LNCAP (cell line): ENCODE data around the gene PPP2R3A.

Experiments
- TF ChIP-seq, protein P1 (sequence below): fragments of 450-650 bp; IDR thresholded peaks from 2 replicates; pipeline ENCODE4 v1.5.1; 2017; ENCODE audit warnings: mild to moderate bottlenecking

The PPP2R3A gene

DNA sequence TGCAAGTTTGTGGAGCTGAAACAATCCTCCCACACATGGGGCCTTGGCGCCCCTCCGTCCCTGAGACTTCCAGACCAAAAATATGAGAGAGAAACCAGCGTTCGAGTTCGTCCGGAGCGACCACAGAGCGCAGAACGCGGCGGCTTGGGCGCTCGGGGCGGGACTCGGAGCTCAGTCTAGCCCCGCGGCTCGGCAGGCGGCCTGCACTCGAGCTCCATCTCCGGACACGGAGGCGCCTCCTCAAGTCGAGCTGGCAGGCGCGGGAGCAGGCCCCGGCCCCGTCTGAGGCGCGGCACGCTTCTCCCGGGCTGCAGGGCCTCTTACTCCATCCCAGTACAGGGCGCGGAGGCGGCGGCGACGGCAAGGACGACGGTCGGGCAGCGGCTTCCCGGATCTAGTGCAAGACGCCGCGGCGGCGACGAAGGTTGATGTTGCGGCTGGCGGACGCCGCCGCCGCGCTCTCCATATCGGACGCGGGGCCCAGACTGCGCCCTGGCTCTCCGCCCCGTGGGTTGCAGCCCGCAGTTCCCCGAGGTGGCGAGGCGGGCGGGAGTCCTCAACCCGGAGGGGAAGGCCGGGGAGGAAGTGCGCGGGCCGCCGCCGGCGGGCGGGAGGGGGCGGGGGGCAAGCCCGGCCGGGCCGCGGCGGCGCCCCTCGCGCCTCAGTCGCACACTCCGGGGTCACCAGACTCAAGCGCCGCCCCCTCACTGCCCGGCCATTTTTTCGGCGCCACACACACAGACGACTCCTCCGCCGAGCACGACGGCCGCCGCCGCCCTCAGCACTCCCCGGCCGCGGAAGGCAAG is 229.9 kb downstream of the PPP2R3A start:
- TF ChIP-seq, protein P1, sequence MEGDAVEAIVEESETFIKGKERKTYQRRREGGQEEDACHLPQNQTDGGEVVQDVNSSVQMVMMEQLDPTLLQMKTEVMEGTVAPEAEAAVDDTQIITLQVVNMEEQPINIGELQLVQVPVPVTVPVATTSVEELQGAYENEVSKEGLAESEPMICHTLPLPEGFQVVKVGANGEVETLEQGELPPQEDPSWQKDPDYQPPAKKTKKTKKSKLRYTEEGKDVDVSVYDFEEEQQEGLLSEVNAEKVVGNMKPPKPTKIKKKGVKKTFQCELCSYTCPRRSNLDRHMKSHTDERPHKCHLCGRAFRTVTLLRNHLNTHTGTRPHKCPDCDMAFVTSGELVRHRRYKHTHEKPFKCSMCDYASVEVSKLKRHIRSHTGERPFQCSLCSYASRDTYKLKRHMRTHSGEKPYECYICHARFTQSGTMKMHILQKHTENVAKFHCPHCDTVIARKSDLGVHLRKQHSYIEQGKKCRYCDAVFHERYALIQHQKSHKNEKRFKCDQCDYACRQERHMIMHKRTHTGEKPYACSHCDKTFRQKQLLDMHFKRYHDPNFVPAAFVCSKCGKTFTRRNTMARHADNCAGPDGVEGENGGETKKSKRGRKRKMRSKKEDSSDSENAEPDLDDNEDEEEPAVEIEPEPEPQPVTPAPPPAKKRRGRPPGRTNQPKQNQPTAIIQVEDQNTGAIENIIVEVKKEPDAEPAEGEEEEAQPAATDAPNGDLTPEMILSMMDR = no peak

DNA sequence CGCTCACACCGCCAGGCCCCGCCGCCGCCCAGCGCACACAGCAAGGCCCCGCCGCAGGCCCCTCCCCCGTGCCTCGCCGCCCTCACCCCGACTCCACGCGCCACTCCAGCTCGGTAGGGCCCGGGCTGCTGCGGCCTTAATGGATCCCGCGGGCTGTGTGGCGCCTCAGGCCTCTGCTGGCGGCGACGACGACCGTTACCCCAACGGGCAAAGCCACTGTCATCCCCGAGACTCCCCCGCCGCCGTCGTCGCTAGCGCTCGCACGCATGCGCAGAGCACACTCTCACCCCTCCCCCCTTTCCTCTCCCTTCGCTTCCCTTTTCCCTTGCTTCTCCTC is 230.5 kb downstream of the PPP2R3A start, which contains the start of gene MSL2:
MSL2 (minus strand) TSS at position 272 of the 337 bp plus-strand sequence. CDS start 1,222 bp downstream, outside the sequence.
- TF ChIP-seq, protein P1 = no peak

DNA sequence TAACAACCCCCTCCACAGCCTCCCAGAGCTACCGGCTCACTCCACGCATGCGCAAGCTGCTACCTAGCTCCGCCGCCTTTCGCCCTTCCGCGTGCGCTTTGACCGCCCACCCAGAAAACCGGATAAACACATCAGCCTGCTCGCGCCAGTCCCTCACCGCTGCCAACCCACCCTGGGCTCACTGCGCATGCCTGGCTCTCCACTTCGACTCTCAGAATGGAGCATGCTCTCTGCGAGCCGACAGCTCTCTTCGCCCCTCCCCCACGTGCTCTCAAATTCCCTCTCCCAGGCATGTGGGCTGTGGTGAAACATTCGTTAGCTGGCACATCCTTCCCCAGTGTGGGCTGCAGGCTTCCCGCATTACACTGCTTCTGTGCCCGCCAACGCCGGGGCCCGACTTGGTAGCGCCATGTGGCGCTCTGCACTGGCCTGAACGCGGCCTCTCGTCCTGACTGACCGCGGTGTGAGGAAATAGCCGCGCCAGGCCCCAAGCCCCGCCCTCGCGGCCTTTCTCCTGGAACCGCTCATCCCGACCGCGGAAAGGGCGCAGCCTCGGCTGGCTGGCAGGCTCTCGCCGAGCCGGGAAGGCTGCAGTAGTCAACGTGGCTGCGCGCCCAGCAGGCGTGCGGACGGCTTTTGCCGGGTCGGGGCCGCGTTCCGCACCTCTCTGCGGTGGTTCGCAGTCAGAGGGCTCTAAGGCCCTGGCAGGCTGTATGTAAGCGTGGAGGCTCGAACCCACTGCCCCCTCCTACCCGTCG is 231.1 kb downstream of the PPP2R3A start:
- TF ChIP-seq, protein P1 = no peak

DNA sequence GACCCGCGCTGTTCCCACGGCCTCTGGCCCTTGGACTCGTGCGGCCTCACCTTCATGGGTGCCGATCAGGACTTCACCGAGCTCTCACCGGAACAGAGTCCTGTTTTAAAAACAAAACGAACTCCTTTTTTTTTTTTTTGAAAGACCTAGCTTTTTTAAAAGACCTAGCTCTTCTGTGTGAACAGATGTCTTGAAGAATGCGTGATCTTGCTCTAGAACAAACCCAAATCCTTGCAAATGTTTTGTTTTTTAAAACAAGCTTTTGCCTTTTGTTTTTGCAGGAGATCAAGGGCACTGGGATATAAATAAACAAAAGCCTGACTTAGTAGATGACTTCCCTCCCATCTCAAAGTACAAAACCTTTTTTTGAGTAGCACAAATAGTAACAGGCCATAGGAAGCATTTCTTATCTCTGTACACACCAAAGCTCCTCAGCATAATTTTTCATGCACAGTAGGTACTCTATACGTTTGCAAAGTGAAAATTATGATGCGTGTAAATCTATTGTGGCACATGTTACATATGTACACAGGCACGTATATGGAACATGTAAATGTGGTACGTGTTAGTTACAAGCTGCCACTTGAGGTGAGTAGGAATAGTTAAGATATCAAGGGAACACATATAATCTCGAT is 231.7 kb downstream of the PPP2R3A start:
- TF ChIP-seq, protein P1 = no peak
